IPS-NIHi7 (cell line): ENCODE data around the gene RAB44.
A peak's percentile ranks its signal among the peaks of the same experiment; 100 is the strongest.
"Not testable (repeated sequence)": the region's sequence is repeated elsewhere in the genome, so short reads cannot be mapped to it uniquely, and the experiment has no call there.

Experiments
- DNase-seq: peaks from one replicate; pipeline ENCODE4 v3.0.0; 2012; ENCODE audit warnings: mixed read lengths; ENCODE audit errors: extremely low spot score

Gene RAB44, protein sequence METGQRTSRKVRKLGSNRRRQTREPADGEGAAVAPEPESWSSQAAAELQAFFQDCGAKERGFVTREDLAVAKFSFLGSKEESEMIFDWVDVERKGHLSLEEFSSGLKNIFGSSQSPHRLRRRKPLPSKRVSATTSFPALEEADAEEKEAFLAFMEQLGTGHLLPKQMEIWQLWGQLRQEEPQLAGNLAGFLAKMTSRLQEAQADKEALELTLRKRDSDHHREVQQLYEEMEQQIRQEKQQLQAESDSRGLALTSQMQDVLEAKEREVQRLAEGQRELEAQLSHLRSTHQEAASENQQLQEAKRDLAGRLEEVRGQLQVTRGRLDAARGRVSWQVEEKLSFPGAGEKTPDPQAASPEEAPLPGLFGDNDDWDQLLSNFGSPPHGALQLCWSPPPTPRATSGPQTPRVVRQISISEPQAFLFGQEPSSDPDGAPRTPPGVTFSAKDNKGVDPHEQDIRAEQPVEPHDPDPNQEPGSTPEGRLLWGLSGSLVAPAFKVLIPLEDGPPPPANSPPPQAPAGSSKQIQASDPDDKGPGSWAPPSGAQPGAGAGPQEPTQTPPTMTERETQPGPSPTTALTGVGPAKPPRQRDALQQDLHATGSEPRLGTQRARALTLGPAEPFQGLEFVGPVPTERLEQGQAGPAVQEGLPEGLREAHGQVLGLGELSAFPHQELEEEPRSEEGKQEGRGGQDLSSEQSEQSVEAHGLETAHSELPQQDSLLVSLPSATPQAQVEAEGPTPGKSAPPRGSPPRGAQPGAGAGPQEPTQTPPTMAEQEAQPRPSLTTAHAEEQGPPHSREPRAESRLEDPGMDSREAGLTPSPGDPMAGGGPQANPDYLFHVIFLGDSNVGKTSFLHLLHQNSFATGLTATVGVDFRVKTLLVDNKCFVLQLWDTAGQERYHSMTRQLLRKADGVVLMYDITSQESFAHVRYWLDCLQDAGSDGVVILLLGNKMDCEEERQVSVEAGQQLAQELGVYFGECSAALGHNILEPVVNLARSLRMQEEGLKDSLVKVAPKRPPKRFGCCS

DNA sequence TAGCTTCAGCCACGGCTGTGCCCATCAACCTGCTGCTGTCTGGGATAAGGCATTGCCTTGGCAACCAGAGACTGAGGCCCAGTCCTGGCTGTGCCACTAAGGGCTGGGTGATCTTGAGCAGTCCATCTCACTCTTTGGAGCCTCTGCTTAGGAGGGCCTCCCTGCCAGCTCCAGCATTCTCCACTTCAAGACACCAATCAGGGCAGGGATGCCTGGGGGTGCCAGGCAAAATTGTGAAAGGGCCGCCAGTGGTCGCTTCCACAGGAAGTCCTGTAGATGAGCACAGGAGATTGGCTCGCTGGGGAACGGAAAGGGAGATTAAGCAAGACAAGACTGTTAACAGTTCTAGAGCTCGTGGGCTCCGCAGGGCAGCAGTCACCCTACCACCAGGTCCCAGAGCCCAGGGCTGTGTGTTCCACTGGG is at the start of gene RAB44:
RAB44 (plus strand) TSS at position 346 of the 423 bp plus-strand sequence. CDS start 6,410 bp downstream, outside the sequence.
- no peak for DNase-seq

DNA sequence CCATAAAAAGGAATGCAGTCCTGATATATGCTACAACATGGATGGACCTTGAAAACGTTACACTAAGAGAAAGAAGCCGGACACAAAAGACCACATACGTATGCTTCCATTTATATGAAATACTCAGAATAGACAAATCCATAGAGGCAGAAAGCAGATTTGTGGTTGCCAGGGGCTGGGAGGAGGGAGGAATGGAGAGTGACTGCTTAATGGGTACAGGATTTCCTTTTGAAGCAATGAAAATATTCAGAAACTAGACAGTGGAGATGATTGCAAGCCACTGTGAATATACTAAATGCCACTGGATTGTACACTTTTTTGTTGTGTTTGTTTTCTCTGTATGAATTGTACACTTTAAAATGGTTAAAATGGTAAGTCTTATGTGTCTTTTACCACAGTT is 48.5 kb upstream of the RAB44 start:
- no peak for DNase-seq

DNA sequence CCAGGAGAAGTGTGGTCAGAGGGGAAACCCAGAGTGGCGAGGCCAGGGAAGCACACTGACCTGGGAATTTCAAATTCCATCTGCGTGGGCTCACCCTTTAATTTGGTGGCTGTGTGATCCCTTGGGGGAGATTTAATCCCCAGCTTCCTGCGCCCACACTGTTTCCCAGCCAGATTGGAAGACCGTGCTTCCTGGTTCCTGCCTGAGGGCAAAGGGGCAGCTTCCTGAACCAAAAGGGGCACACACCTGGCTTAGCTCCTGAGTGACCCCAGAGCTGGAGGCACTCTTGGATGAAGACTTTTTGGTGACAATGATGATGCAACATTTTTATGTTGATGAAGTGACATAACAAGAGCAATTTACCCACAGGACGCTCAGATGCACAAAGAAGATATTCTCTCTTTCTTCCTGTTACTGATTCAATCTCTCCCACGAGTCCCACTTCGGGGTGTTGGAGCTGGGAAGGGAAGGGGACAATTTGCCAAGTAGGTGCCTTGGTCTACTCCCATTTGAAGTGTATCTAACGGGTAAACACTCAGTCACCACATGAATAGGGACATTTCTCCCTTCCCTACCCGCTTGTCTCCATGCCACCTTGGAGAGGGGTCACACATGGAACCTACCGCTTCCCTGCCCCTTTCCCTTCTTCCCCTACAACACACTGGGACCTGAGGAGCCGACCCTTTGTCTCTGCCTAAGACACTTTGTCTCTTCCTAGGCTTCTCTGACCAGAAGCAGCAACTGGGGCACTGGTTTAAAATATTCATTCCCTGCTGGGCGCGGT is 47.7 kb upstream of the RAB44 start:
- no peak for DNase-seq

DNA sequence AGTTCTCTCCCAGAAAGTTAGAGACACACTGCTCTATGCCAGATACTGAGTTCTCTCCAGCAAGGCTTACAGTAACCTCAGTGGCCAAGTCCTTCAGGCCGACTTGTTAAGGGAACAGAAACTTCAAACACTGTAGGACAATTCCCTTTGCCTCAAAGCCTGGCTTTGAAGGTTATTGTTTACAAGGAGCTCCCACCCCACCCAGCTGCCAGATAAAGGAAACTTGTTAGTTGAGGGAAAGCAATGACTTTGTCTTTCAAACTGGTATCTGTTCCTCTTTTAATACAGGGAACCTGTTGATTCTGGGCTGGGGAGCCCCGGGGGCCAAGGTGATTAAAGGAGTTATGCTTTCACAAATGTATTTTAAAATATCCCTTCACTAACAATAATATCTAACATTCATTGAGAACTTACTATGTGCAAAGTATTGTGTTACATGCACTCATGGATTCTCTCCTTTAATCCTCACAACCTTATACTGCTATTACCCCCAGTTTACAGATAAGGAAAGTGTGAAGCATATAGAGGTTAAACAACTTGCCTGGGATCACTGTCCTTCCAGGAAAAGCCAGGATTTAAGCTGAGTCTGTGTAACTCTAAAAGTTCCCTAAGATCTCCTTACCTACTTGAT is 46.7 kb upstream of the RAB44 start:
- no peak for DNase-seq

DNA sequence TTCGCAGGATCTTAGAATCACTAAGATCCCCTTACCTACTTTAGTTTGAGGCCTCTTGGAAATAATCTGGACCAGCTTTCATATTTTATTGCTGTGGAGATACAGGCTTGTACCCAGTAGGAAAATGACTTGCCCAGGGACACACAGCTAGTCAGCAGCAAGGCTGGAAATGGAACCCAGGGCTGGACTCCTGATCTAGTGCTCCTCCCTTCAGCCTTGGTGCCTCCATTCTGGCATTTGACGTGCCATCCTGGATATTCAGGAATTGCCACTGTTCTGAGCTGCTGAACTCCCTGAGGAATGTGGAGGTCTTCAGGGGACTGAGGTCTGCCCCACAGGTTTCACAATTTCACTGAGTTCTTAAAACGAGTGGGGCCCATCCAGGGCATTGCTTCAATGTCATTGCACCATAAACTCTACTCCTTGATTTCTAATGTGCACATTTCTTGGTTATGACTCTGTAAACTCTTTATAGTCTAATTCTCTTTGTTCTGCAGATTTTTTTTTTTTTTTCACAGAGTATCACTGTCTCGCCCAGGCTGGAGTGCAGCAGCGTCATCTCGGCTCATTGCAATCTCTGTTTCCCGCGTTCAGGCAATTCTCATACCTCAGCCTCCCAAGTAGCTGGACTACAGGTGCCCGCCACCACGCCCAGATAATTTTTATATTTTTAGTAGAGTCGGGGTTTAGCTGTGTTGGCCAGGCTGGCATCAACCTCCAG is 45.8 kb upstream of the RAB44 start:
- DNase-seq, result no peak

DNA sequence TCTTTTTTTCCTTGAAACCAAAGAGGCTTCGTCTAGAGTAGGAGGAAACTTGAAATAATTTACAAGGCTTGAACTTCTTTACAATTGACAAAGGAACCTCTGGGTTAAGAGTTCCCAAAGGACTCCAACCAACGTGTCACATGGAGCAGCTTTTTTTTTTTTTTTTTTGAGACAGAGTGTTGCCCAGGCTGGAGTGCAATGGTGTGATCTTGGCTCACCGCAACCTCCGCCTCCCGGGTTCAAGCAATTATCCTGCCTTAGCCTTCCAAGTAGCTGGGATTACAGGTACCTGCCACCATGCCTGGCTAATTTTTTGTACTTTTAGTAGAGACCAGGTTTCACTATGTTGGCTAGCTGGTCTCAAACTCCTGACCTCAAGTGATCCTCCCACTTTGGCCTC is 43.2 kb upstream of the RAB44 start:
- not testable (repeated sequence) for DNase-seq

DNA sequence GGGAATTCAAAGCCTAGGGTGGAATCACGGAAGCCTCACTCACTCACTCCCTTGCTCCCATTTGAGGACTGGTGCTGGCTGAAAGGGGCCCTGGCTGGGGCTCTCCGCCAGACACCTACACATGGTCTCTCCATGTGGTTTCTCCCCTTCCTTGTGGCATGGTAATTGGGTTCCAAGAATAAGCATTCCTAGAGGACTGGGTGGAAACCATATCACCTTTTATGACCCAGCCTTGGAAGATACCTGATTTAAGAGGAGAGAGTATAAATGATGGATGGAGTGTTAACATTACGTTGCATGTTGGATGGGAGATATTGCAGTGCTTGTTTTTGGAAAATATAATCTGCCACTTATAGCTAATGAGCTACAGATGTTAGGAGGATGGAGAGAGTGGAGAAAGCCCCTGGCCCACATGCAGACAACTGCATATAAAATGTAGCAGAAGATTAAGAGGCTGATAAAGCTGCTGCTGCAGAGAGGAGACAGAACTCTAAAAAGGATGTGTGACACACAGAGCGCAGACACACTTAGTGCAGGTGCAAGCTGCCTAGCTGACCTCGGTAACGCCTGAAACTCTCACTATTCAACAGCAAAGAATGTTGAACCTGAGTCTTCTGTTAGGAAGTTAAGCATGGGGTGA is 42.4 kb upstream of the RAB44 start:
- DNase-seq, result no peak

DNA sequence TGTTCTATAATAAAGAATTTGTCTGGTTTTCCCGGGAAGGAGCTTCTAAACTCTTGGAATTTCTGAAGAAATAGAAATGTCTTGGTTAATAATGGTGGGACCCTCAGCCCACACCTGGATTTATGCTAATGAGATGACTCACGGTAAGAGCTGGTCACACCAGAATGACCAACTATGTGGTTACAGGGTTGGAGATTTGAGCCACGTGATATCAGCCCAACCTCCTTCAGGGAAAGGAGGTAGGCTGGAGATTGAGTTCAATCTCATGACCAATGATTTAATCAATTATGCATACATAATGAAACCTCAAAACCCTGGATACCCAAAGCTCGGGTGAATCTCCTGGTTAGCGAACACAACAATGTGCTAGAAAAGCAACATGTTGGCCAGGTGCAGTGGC is 41.2 kb upstream of the RAB44 start:
- no peak for DNase-seq

DNA sequence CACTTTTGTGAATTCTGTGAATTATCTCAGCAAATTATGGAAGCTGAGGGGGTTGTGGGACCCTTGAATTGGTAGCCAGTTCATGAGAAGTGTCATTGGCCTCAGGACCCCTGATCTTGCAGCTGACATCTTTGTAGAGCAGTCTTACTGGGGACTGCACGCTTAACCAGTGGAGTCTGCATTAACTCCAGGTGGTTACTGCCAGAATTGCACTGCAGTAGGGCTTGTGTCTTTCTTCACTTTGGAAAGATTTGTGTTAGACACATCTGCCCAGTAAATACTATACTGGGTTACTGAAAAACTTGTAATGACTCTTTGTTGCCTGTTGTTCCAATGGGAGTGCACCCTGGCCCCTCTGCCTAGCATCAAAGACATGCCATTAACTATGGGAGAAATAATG is 40.4 kb upstream of the RAB44 start:
- DNase-seq, result no peak

DNA sequence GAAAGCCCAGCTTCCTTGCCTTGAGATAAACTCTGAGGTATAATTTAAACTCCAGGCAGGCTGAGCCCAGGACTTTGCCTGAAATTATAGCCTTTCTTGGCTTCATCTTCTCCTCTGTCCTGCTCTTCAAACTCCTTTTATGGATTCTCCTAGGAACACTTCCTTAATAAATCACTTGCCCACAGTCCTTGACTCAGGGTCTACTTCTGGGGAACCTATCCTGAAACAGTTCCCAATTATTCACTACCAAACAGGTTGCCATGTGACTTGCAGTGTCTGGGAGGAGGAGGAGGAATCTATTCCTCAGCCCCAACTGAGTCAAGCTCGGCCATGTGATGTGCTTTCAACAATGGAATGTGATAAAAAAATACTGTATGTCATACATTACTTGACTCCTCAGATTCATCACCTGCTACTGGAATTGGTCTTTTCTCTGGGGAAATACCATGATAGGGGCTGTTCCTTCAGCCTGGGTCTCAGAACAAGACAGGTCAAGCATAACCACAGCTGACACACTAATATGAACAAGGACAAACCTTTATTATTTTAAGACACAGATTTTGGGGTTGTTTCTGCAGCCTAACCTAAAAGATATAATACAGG is 39.6 kb upstream of the RAB44 start:
- DNase-seq, result no peak

DNA sequence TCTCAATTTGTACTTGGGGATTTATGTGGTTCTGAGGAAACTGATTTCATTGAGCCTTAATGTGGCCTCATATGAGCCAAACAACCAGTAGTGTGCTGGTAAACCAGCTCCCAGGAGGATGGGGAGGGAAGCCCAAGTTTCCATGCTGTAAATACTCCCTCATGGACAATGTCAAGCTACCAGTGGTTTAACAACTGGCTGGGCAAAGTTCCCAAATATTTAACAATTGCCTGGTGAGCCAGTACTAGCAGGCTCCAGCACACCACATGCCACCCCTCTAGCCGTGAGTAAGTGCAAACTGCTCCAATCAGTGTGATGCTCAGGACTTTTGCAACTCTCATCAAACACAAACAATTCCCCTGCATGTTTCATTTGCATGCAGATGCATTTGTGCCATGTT is 38.4 kb upstream of the RAB44 start:
- no peak for DNase-seq

DNA sequence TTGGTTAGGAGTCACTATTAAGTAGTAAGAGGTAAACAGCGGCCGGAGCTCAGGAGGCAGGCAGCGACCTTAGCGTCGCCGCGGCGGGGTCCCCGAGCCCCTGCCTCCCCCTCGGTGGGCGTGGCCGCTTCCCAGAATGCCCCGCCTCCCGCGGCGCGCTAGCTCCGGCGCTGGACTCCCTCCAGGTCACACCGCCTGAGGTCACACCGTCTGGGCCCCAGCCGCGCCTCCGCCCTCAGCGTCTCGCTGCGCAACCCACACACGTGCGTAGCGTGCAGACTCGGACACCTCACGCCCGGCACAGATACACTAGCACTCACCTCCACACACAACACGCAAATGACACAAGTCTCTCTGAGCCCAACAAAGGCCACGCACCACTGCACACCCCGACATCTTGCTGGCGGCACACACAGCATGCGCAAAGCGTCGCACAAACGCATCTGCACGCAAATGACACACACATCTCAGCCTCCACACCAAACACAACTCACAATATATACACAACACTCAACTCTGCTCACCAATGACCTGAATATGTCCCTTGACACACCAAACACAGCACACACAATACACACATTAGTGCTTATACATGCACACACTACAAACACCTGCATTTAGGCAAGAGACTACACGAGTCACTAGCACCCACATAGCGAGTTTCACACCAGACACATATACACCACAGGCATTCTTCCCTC is 36.7 kb upstream of the RAB44 start:
- peak; percentile 94 for DNase-seq

DNA sequence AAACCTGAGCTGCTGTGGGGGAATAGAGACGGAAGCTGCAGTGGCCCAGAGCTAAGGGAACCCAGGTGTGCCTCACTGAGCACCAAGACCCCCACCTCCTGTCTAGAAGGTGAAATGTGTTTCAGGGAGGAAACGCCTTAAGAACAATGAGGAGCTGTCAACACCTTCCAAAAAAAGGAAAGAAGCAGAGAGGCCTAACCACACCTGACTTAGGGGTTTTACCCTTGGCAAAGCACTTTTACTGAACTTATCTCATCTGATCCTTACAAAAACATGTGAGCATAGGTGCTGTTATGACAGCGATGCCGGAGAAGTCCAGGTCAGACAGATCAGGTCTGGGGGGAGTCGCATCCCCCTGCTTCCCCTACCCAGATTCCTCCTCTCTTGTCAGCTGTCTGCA is 35.2 kb upstream of the RAB44 start:
- DNase-seq, result no peak

DNA sequence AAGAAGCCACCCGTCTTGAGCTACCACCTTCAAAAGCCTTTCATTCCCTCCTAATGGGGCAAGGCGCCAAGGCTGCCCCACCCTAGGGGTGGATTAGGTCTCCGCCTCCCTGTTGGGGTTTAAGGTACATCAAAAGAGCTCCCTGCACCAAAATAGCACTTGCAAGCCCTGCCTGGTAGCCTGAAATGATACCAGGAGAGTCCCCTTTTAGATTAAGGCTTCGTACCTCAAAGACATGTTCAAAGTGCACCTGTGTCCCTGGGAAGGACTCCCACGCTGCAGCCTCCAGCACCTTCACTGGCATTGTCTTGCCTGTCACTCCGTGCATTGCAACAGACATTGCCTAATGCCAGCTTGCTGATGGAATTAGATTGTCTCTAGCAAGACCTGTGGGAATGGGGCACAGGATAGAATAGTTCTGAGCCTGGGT is 34.8 kb upstream of the RAB44 start:
- no peak for DNase-seq

DNA sequence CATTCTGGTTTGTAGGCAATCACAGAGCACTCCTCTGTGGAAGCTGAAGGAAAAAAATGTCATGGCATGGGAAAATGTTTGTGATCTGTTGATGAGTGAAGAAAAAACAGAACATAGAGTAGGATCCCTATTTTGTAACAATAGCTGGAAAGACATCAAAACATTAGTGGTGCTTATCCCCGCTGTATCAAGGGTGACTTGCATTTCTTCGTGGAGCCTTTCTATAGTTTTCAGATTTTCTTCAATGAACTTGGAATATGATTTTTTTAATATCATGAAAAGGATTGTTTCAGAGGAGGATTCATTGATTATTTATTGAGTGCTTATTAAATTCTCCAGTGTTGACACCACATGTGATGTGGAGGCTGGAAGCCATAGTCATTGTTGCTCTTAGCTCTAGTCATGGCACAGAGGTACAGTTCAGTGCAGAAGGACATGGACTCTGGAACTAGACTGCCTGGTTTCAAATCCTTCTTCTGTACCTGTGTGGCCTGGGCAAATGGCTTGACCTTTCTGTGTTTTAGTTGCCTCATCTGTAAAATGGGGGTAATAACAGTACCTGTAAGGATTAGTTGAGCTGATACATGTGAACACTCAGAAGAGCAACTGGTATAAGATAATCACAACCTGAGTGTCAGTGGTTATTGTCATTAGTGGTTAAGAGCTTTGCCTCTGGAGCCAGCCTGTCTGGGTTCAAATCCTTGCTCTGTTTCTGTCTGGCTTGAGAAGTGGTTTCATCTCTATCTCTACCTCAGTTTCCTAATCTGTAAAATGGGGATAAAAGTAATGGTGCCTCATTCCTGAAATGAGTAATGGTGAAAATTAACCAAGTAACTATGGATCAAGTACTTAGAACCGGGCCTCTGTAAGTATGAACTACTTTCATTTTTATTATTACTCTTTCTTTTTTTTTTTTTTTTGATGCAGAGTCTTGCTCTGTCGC is 33.9 kb upstream of the RAB44 start:
- no peak for DNase-seq

DNA sequence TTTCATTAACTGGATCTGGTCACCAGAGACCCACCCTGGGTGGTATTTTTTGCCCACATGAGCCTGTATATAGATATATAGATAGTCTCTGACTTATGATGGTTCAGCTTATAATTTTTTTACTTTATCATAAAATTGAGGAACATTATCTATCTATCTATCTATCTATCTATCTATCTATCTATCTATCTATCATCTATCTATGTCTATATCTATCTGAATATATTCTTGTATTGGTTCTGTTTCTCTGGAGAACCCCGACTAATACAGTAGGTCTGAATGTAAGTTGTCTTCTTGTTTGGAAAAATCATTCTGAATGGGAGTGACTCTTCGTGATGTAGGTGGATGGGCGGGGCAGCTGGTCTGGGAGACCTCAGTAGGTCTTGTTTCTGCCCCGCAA is 32.4 kb upstream of the RAB44 start:
- DNase-seq, result no peak

DNA sequence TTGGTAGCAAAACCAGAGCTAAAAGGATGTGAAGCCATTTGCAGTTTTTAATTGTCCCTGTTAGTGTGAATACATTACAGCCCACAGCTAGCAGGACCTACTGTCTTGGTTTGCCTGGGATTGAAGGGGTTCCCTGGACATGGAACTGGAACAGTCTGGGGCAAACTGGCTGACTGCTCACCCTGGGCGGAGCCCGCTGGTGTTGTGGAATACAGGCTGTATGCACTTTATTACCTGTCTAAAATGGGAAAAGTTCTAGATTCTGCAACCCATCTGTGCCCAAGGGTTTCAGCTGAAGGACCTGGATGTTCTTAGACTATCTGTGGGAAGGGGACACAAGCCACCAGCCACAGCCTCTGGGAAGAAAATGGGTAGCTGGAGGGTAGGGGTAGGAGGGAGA is 31.3 kb upstream of the RAB44 start:
- no peak for DNase-seq
